Trophoblast cell (in vitro differentiated cells and primary cell): ENCODE data around the gene TYK2.

Experiments
- DNase-seq, 2 donors: peaks; one replicate each; pipeline ENCODE4 v3.0.0-alpha.2; 2016
- H2AFZ ChIP-seq: 2 replicates; pipeline ENCODE4 v1.6.1; 2013; ENCODE audit warnings: low read length, moderate library complexity, mild to moderate bottlenecking; ENCODE audit not compliant: insufficient read depth, poor library complexity
- H2AK5ac ChIP-seq: 2 replicates; pipeline ENCODE4 v1.6.1; 2013; ENCODE audit warnings: mild to moderate bottlenecking, low read length
- H2BK120ac ChIP-seq: 2 replicates; pipeline ENCODE4 v1.6.1; 2013; ENCODE audit warnings: low read length, mild to moderate bottlenecking, moderate library complexity; ENCODE audit not compliant: insufficient read depth, poor library complexity
- H2BK12ac ChIP-seq: 2 replicates; pipeline ENCODE4 v1.6.1; 2013; ENCODE audit warnings: mild to moderate bottlenecking, low read length, moderate library complexity
- H2BK5ac ChIP-seq: 2 replicates; pipeline ENCODE4 v1.6.1; 2013; ENCODE audit warnings: low read length, low read depth, moderate library complexity, mild to moderate bottlenecking; ENCODE audit not compliant: poor library complexity
- H3K14ac ChIP-seq: 2 replicates; pipeline ENCODE4 v1.6.1; 2013; ENCODE audit warnings: mild to moderate bottlenecking, low read length
- H3K18ac ChIP-seq: 2 replicates; pipeline ENCODE4 v1.6.1; 2013; ENCODE audit warnings: mild to moderate bottlenecking, low read length
- H3K23ac ChIP-seq: 2 replicates; pipeline ENCODE4 v1.6.1; 2013; ENCODE audit warnings: low read length
- H3K27ac ChIP-seq: 2 replicates; pipeline ENCODE4 v1.5.1; 2013; ENCODE audit warnings: low read depth, mild to moderate bottlenecking, inconsistent platforms, low read length, moderate library complexity
- H3K27me3 ChIP-seq: 2 replicates; pipeline ENCODE4 v1.6.1; 2013; ENCODE audit warnings: inconsistent platforms, mild to moderate bottlenecking, low read length, moderate library complexity; ENCODE audit not compliant: insufficient read depth
- H3K36me3 ChIP-seq, 2 experiments: 1 replicate in 1 of 2; 2 replicates in 1 of 2; pipeline ENCODE4 v1.6.1; 2013; ENCODE audit warnings: low read length in 2 of 2, mild to moderate bottlenecking in 2 of 2, moderate library complexity in 1 of 2; ENCODE audit not compliant: insufficient read depth in 2 of 2, control insufficient read depth in 1 of 2
- H3K4ac ChIP-seq: 2 replicates; pipeline ENCODE4 v1.6.1; 2013; ENCODE audit warnings: low read depth, mild to moderate bottlenecking, low read length, moderate library complexity
- H3K4me1 ChIP-seq, 2 experiments: 1 replicate in 1 of 2; 2 replicates in 1 of 2; pipeline ENCODE4 v1.6.1; 2013; ENCODE audit warnings: low read length in 2 of 2, mild to moderate bottlenecking in 2 of 2, moderate library complexity in 1 of 2; ENCODE audit not compliant: insufficient read depth in 2 of 2, control insufficient read depth in 1 of 2
- H3K4me2 ChIP-seq: 2 replicates; pipeline ENCODE4 v1.6.1; 2013; ENCODE audit warnings: inconsistent platforms, mild to moderate bottlenecking, low read length, moderate library complexity
- H3K4me3 ChIP-seq: 2 replicates; pipeline ENCODE4 v1.5.1; 2013; ENCODE audit warnings: mild to moderate bottlenecking, low read depth, low read length, inconsistent platforms
- H3K79me1 ChIP-seq: one replicate; pipeline ENCODE4 v1.6.1; 2013; ENCODE audit warnings: low read length
- H3K79me2 ChIP-seq: 2 replicates; pipeline ENCODE4 v1.6.1; 2013; ENCODE audit warnings: low read length, mild to moderate bottlenecking; ENCODE audit not compliant: control insufficient read depth, insufficient read depth, poor library complexity
- H3K9ac ChIP-seq: 2 replicates; pipeline ENCODE4 v1.6.1; 2013; ENCODE audit warnings: mild to moderate bottlenecking, low read length
- H3K9me3 ChIP-seq: 2 replicates; pipeline ENCODE4 v1.6.1; 2013; ENCODE audit warnings: low read depth, mild to moderate bottlenecking, control low read depth, inconsistent platforms, low read length; ENCODE audit not compliant: insufficient read depth
- H4K12ac ChIP-seq: 2 replicates; pipeline ENCODE4 v1.6.1; 2013; ENCODE audit warnings: low read depth, mild to moderate bottlenecking, low read length, moderate library complexity
- H4K8ac ChIP-seq: 2 replicates; pipeline ENCODE4 v1.6.1; 2013; ENCODE audit warnings: low read depth, mild to moderate bottlenecking, low read length, moderate library complexity
- H4K91ac ChIP-seq: one replicate; pipeline ENCODE4 v1.6.1; 2013; ENCODE audit warnings: low read depth, mild to moderate bottlenecking, low read length, moderate library complexity
- WGBS: extraction: QIAGEN DNeasy Blood & Tissue Kit; methylation state at CpG from one replicate; pipeline ENCODE4 v1.1.7; 2013; ENCODE audit warnings: missing lambda C conversion rate; ENCODE audit not compliant: insufficient read length, insufficient coverage; ENCODE audit errors: extremely low coverage; 5-methylcytosine and 5-hydroxymethylcytosine counted together

Gene TYK2

GRCh38 chr19:10321417-10321797 is 59.0 kb downstream of the TYK2 start:
- H3K18ac ChIP-seq = no peak overlapping the region
- H2BK5ac ChIP-seq = no peak overlapping the region
- DNase-seq = no peak
- H3K4ac ChIP-seq = no peak overlapping the region
- no peak overlapping the region for H3K4me3 ChIP-seq
- H3K27me3 ChIP-seq = no peaks in the 10 kb centered on the region
- H2AFZ ChIP-seq = no peak overlapping the region
- H3K9me3 ChIP-seq = no peaks in the 10 kb centered on the region
- no peak overlapping the region for H3K14ac ChIP-seq
- H3K79me2 ChIP-seq = no peaks in the 10 kb centered on the region
- H2BK120ac ChIP-seq = no peak overlapping the region
- H4K91ac ChIP-seq = no peak overlapping the region
- H3K36me3 ChIP-seq = peaks cover 83 to 85% of the 10 kb centered on the region in 2 experiments
- H3K4me1 ChIP-seq = no peaks in the 10 kb centered on the region
- no peak overlapping the region for H3K4me2 ChIP-seq
- no peaks in the 10 kb centered on the region for H3K79me1 ChIP-seq
- no peak overlapping the region for H2AK5ac ChIP-seq
- no peak overlapping the region for H4K8ac ChIP-seq
- H4K12ac ChIP-seq = no peak overlapping the region
- no peak overlapping the region for H3K23ac ChIP-seq
- WGBS = no CpG with 5 or more reads among the region's 11 CpGs
- H2BK12ac ChIP-seq = no peak overlapping the region
- no peak overlapping the region for H3K27ac ChIP-seq
- no peak overlapping the region for H3K9ac ChIP-seq

GRCh38 chr19:10320602-10321416 is 59.6 kb downstream of the TYK2 start:
- DNase-seq = no peak
- H3K27me3 ChIP-seq = no peaks in the 10 kb centered on the region
- no peaks in the 10 kb centered on the region for H3K79me2 ChIP-seq

DNA sequence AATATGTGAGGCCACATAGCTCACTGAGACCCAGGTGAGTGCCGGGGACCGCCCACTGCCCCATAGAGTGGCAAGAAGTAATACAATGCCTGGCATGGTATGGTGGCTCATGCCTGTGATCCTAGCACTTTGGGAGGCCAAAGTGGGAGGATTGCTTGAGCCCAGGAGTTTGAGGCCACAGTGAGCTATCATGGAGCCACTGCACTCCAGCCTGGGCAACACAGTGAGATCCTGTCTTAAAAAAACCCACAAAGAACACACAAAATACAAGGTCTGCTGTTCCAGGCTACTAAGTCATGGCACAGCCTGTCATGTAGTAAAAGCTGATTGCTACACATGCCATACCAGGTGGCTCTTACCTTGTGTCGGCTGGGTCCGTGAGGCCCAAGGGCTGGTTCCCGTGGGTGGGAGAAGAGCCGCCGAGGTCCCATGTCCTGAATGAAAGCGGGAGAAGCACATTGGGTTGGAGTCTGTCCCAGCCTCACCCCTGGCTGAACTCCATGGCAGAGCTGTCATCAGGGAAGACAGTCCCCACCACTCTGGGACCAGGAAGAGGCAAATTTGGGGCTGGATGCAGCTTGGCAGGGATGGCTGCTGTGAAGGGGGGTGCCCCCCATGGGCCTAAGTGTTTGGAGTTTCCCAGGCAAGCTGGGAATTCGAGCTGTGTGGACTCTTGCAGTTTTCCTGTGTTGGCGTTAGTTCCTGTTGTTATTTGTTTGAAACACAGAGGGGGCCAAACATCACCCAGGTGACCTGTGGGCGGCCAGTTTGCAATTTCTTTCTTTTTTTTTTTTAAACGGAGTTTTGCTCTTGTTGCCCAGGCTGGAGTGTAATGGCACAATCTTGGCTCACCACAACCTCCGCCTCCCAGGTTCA is 61.3 kb downstream of the TYK2 start:
- Histone ChIP-seq H4K8ac (no peak overlapping the region), H3K4me1 (peaks cover 0 to 3% of the 10 kb centered on the region in 2 experiments), H2AFZ (no peak overlapping the region), H3K4me2 (no peak overlapping the region), H2AK5ac (no peak overlapping the region), H3K14ac (no peak overlapping the region), H3K79me2 (peaks cover 6% of the 10 kb centered on the region), H3K79me1 (peaks cover 6% of the 10 kb centered on the region), H3K4ac (no peak overlapping the region), H2BK12ac (no peak overlapping the region), H3K9ac (no peak overlapping the region), H2BK5ac (no peak overlapping the region), H3K23ac (no peak overlapping the region), H3K4me3 (peak overlapping the region; percentile 25), H3K9me3 (no peaks in the 10 kb centered on the region), H3K36me3 (peaks cover 64 to 71% of the 10 kb centered on the region in 2 experiments), H3K18ac (no peak overlapping the region), H4K12ac (no peak overlapping the region), H3K27me3 (no peaks in the 10 kb centered on the region), H3K27ac (no peak overlapping the region), H4K91ac (no peak overlapping the region), H2BK120ac (no peak overlapping the region)
- DNase-seq = no peak
- WGBS = no CpG with 5 or more reads among the region's 13 CpGs

More at GRCh38 chr19:10320602-10321416, 59.6 kb downstream of the TYK2 start:
- WGBS = no CpG with 5 or more reads among the region's 32 CpGs
- no peak overlapping the region for H3K14ac ChIP-seq
- no peak overlapping the region for H3K27ac ChIP-seq
- no peak overlapping the region for H3K4me3 ChIP-seq
- no peak overlapping the region for H2AFZ ChIP-seq
- no peak overlapping the region for H2AK5ac ChIP-seq
- H4K12ac ChIP-seq = no peak overlapping the region
- H4K8ac ChIP-seq = no peak overlapping the region
- H4K91ac ChIP-seq = no peak overlapping the region
- no peak overlapping the region for H3K4me2 ChIP-seq
- no peak overlapping the region for H3K4ac ChIP-seq
- peaks cover under 1% of the 10 kb centered on the region for H3K79me1 ChIP-seq
- no peak overlapping the region for H2BK5ac ChIP-seq
- no peak overlapping the region for H2BK12ac ChIP-seq
- no peak overlapping the region for H3K9ac ChIP-seq
- H3K23ac ChIP-seq = no peak overlapping the region
- peaks cover 0 to 3% of the 10 kb centered on the region in 2 experiments for H3K4me1 ChIP-seq
- H2BK120ac ChIP-seq = no peak overlapping the region
- H3K36me3 ChIP-seq = peaks cover 79 to 82% of the 10 kb centered on the region in 2 experiments
- H3K9me3 ChIP-seq = no peaks in the 10 kb centered on the region
- H3K18ac ChIP-seq = no peak overlapping the region

DNA sequence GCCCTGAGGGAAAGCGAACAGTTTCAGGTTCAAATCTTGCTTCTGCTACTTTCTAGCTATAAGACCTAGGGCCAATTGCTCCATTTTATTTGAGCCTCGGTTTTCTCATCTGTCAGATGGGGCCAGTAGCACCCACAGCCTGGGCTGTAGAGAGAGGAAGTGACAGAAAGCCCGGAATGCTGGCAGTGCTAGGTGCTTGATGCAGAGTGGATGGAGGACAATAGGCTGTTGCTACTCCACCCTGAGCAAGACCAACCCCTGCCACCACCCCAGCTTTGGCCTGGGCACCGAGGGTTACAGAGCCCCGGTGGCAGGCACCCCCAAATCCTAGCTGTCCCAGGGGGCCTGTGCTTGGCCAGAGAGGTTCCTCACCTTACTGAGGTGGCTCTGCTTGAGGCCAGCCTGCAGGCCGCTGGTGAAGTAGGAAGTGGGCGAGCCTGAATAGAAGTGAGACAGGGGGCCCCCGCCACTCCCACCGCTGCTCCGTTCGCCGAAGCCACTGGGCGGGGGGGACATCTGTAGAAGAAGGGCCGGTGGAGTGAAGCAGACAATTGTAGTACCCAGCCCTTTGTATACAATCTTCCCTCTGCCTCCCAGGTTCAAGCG is 62.4 kb downstream of the TYK2 start:
- no peak for DNase-seq
- Histone ChIP-seq H2AFZ (no peak overlapping the region), H2AK5ac (no peak overlapping the region), H3K23ac (no peak overlapping the region), H3K27ac (no peak overlapping the region), H2BK12ac (no peak overlapping the region), H4K91ac (no peak overlapping the region), H4K12ac (no peak overlapping the region), H3K9ac (no peak overlapping the region), H3K79me1 (peaks cover 6% of the 10 kb centered on the region), H2BK120ac (no peak overlapping the region), H3K79me2 (peaks cover 6% of the 10 kb centered on the region), H3K4ac (no peak overlapping the region), H3K4me1 (peaks cover 0 to 3% of the 10 kb centered on the region in 2 experiments), H3K4me2 (no peak overlapping the region), H3K9me3 (no peaks in the 10 kb centered on the region), H4K8ac (no peak overlapping the region), H3K18ac (no peak overlapping the region), H3K27me3 (no peaks in the 10 kb centered on the region), H2BK5ac (no peak overlapping the region), H3K36me3 (peaks cover 55 to 60% of the 10 kb centered on the region in 2 experiments), H3K14ac (no peak overlapping the region), H3K4me3 (no peak overlapping the region)
- no CpG with 5 or more reads among the region's 15 CpGs for WGBS
